HG03039 (cell line): ENCODE data around the gene SLCO3A1.

Source experiments
- ATAC-seq: cut with Tn5 transposase; IDR thresholded peaks from one replicate; pipeline ENCODE4 v1.9.1; 2021; ENCODE audit warnings: mild to moderate bottlenecking, moderate library complexity; ENCODE audit not compliant: unreplicated experiment

SLCO3A1 gene

DNA sequence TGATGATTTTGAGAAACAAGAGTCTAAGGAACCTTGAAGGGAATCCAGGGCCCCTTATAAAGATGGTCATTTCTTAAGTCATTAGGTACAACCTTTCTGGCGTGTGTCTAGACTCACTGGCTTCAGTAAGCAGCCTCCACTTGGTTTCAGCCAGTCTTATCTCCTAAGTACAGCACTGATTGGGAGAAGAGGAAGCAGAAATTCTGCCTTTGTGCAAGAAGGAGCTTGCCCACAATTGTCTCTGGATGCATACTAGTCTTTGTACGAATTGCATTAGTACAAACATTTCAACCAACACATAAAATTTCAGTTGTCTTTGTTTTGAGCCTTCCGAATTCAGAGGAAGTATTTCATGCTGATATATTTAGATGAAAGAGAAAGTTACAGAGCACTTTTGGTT lies 139.4 kb downstream of the SLCO3A1 start:
- no peak for ATAC-seq

DNA sequence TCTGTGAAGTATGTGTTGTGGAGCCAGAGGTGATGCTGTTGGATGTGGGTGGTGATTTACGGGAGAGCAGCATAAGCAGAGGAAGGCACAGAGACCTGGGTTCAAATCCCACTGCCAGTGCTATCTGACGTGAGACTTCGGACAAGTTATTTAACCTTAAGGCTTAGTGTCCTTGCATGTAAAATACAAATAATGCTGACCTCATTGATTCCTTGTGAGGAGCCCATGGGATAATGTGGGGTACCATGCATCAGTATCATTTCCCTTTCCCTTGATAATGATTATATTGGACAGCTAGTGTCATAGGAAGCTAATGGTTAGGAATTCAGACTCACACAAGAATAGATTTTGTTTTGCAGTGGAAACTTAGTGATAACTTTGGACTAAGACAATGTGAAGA lies 141.6 kb downstream of the SLCO3A1 start:
- ATAC-seq = no peak

GRCh38 chr15:91997163-91997562 lies 143.7 kb downstream of the SLCO3A1 start:
- ATAC-seq = no peak

DNA sequence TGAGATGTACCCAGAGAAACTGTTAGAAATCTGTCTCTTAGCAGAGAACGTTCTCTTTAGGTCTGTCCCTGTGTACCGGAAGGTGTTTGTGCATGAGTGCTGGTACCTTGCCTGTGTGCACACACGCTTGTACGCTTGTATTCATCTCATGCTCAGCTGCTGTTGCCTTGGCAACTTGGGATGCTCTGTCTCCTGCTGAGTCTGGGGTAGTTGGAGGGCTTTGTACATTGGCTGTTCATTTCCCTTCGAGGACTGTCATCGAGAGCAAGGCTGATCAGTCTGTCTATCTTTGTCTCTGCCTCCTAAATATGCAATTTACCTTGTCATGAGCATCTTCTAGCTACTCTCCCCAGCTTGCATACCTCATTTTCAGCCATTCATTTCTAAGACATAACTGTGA lies 147.2 kb downstream of the SLCO3A1 start:
- ATAC-seq = no peak

DNA sequence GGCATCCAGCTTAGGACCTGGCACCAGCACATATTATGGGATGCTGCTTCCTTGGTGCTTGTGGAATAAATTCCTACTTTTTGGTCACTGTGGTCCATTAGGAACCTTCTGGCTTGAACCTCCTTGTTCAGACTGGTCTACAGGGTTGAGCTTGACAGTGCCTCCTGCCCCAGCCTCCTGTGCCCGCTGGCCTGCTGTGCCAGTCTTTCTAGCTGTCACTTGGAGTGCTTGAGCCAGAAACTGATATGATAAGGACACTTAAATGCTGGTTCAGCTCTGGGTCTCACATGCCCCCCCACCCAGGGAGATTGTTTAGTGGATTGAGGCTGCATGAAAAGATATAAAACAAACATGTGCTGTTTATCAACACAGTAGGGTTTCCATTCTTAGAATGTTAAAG lies 147.8 kb downstream of the SLCO3A1 start:
- ATAC-seq = no peak

DNA sequence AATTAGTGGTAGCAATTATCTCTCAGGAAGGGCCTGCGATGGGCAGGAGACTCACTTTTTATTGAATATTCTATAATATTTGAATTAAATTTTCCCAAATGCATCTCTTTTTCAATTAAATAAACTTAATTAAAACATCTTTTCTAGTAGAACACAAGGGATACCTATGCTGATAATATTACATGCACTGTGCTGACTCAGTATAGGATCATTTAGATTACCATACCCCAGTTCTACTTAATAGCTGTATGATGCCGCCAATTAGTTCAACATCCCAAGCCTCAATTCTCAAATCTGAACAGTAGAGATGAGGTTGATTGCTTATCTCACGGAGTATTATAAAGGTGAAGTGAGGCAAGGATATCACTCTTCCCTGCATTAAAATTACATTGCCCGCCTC lies 149.2 kb downstream of the SLCO3A1 start:
- no peak for ATAC-seq

DNA sequence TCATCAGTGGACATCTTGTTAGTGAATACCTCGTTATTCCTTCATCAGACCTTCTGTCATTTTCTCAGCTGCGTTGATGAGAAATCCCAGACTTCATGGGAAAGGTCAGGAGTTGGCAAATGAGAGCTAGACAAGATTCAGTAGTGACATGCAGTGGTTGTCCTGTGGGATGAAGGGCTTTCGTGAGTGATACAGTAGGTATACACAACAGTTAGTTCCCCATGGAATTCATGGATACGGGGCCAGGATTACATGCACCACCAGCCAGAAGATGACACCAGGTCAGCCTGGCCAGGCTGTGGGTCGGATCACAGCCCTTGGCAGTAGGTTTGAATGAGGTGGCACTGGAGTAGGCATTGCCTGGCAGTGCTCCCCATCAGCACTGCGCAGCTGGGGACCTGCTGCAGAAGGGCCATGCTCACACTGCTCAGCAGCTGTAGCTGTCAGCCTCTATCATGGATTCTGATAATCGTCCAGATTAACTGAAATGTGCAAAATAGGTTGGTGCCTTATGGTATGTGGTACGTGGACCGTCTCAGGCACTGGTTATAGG lies 150.1 kb downstream of the SLCO3A1 start:
- ATAC-seq = no peak

DNA sequence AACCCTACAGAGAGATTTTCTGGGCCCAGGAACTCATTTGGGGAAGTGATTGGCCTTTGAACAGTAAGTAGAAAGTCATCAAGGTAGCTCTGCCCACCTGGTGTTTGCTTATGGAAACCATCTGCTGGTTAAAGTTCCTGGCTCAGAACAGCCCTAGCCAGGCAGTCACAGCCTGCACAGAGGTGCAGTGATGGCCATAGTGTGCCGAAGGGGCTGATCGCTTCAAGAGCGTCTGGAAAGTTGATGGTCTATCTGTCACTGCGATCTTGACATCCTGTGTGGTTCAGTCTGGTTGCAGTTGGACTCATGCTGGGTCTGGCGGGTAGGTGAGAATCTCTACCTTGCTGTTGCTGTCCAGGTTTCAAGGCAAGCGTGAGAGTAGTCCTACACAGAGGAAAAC lies 151.6 kb downstream of the SLCO3A1 start:
- no peak for ATAC-seq

- ATAC-seq = no peak
These were observed 152.9 kb downstream of the SLCO3A1 start for GRCh38 chr15:92006186-92007028.

DNA sequence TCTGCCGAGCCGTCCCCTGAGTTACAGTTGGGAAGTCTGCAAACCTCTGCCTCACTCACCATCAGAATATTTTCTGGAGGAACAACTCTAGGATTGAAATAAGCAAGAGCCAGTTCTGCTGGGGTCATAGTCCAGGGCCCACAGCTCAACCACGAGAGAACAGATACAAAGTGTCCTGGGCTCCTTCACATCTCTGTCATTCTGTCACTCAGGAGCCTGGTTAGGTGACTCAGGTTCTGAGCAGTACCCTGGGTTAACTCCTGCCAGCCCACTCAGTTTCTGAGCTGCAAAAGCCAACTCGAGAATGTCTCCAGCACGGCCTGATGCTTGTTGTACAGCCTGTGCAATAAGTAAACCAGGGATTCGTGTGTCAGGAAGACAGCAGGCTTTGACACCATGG lies 155.7 kb downstream of the SLCO3A1 start:
- no peak for ATAC-seq

- no peak for ATAC-seq
These were observed 158.3 kb downstream of the SLCO3A1 start for GRCh38 chr15:92011611-92012367.

GRCh38 chr15:92012368-92012629 lies 158.8 kb downstream of the SLCO3A1 start:
- no peak for ATAC-seq

DNA sequence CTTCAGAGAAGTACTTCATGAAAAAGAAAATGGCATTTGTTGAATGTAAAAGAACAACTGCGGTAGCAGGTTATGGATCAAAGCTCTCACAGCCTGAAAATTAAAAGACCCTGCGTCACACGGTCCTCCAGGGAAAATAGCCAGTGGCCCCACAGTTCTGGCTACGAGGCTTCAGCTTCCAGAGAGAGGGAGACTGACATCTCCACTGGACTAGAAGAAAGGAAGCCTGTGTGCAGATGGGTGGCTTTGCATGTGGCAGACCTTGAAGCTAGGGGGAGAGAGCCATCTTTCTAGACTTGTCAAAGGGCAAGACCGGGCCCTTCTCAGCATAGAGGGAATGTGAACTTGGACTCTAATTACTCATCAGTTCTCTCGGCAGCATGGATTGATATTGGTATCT lies 159.4 kb downstream of the SLCO3A1 start:
- ATAC-seq = no peak

- no peak for ATAC-seq
These were observed 160.9 kb downstream of the SLCO3A1 start for GRCh38 chr15:92014281-92015030.

GRCh38 chr15:92017882-92018534 lies 164.5 kb downstream of the SLCO3A1 start:
- no peak for ATAC-seq

DNA sequence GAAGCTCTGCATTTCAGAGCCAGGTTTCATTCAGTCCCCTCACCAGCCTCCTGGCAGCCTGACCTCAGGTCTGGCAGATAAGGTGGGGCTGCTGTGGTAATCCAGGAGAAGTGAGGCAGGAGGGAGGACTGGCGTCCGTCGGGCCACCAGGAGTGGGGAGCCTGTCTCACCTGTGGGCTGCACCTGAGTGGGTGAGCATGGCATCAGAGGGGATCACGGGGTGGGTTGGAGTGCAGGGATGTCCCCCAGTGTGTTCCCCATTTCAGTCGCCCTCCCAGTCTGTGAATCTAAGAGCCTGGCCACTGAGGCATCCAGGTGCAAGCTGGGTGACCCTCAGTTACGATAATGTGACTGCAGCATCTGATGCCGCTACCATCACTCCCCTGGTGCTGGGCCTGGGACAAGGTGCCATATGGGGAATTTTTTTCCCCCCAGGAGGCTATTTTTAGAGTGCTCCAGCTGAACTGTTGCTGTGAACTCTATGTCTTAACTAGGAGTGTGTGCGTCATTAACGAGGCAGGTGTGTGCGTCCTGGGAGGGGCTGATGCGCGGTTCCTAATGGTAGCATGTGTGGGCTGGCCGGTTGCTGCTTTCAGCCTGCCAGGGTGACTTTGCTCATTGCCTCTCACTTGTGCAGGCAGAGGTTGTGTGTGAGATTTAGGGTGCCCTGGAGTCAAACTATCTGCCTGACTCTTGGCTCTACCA lies 165.2 kb downstream of the SLCO3A1 start:
- ATAC-seq = no peak

- ATAC-seq = no peak
These were observed 166.2 kb downstream of the SLCO3A1 start for GRCh38 chr15:92019706-92020105.

DNA sequence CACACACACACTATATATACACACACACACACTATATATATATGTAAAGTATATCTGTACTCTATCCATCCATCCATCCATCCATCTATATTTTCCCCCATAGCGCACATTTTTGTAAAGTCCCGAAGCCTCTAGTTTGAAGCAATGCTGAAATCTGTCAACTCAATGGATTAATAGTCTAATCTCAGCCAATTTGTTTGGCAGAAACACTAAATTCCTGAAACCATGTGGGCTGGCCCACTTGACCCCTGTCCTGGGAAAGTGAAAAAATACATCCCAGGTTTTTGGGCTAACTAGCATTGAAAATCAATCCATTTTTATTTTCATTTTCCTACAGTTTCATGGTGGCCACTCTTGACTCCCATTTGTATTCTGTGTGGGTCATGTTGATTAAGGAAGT lies 166.7 kb downstream of the SLCO3A1 start:
- ATAC-seq = no peak

- no peak for ATAC-seq
These were observed 167.3 kb downstream of the SLCO3A1 start for GRCh38 chr15:92020804-92021203.

GRCh38 chr15:92021792-92022191 lies 168.3 kb downstream of the SLCO3A1 start:
- no peak for ATAC-seq
